ENCODE measurements around the gene HCFC1.
A peak's percentile ranks its signal among the peaks of the same experiment; 100 is the strongest.
"Not testable (repeated sequence)": the region's sequence is repeated elsewhere in the genome, so short reads cannot be mapped to it uniquely, and the experiment has no call there.

HCFC1 gene

GRCh38 chrX:153992180-153992579 lies 20.6 kb upstream of the HCFC1 start:
- no peaks in the 10 kb centered on the region for H3K27me3 Mint-ChIP-seq
- H3K9me3 Mint-ChIP-seq: no peaks in the 10 kb centered on the region
- H3K4me1 Mint-ChIP-seq: peaks cover 18% of the 10 kb centered on the region
- no peak for ATAC-seq
- H3K27ac Mint-ChIP-seq: no peak overlapping the region
- H3K4me3 Mint-ChIP-seq: no peak overlapping the region
- H3K36me3 Mint-ChIP-seq (ENCODE audit: low read depth): no peaks in the 10 kb centered on the region
- DNase-seq: no peak

- Mint-ChIP-seq H3K27me3 (no peaks in the 10 kb centered on the region), H3K4me3 (no peak overlapping the region), H3K36me3 (ENCODE audit: low read depth) (no peaks in the 10 kb centered on the region), H3K9me3 (no peaks in the 10 kb centered on the region), H3K27ac (no peak overlapping the region), H3K4me1 (peaks cover 21% of the 10 kb centered on the region)
- ATAC-seq (no peak), DNase-seq (no peak)
Measured at GRCh38 chrX:153991013-153991580, 19.5 kb upstream of the HCFC1 start.

GRCh38 chrX:153989973-153990655 lies 18.5 kb upstream of the HCFC1 start:
- ATAC-seq (peak; percentile 41), DNase-seq (peak; percentile 31)
- no peaks in the 10 kb centered on the region for H3K9me3 Mint-ChIP-seq
- peaks cover 26% of the 10 kb centered on the region for H3K4me1 Mint-ChIP-seq
- no peaks in the 10 kb centered on the region for H3K36me3 Mint-ChIP-seq (ENCODE audit: low read depth)
- H3K27me3 Mint-ChIP-seq: no peaks in the 10 kb centered on the region
- peak overlapping the region; percentile 22 for H3K4me3 Mint-ChIP-seq
- peak overlapping the region; percentile 66 for H3K27ac Mint-ChIP-seq

- no peaks in the 10 kb centered on the region for H3K27me3 Mint-ChIP-seq
- no peak overlapping the region for H3K4me3 Mint-ChIP-seq
- H3K4me1 Mint-ChIP-seq: peaks cover 41% of the 10 kb centered on the region
- no peaks in the 10 kb centered on the region for H3K9me3 Mint-ChIP-seq
- H3K36me3 Mint-ChIP-seq (ENCODE audit: low read depth): no peaks in the 10 kb centered on the region
- ATAC-seq: no peak
- no peak for DNase-seq
- no peak overlapping the region for H3K27ac Mint-ChIP-seq
Measured at GRCh38 chrX:153988493-153988892, 16.9 kb upstream of the HCFC1 start.

GRCh38 chrX:153984351-153985178 lies 12.9 kb upstream of the HCFC1 start:
- Mint-ChIP-seq H3K9me3 (no peaks in the 10 kb centered on the region), H3K4me3 (peak overlapping the region; percentile 78), H3K4me1 (peaks cover 59% of the 10 kb centered on the region), H3K36me3 (ENCODE audit: low read depth) (no peaks in the 10 kb centered on the region), H3K27me3 (no peaks in the 10 kb centered on the region), H3K27ac (peak overlapping the region; percentile 93)
- DNase-seq: peak; percentile 61
- ATAC-seq: peak; percentile 68

- no peak overlapping the region for H3K4me3 Mint-ChIP-seq
- peak; percentile 31 for ATAC-seq
Measured at GRCh38 chrX:153983321-153983801, 11.7 kb upstream of the HCFC1 start.

GRCh38 chrX:153981771-153982533 lies 10.3 kb upstream of the HCFC1 start:
- peaks cover 53% of the 10 kb centered on the region for H3K4me1 Mint-ChIP-seq
- H3K4me3 Mint-ChIP-seq: peak overlapping the region; percentile 66
- no peaks in the 10 kb centered on the region for H3K27me3 Mint-ChIP-seq
- no peaks in the 10 kb centered on the region for H3K36me3 Mint-ChIP-seq (ENCODE audit: low read depth)
- ATAC-seq: peak; percentile 26
- H3K27ac Mint-ChIP-seq: peak overlapping the region; percentile 91
- H3K9me3 Mint-ChIP-seq: no peaks in the 10 kb centered on the region
- peak; percentile 70 for DNase-seq

More at GRCh38 chrX:153983321-153983801, 11.7 kb upstream of the HCFC1 start:
- H3K9me3 Mint-ChIP-seq: no peaks in the 10 kb centered on the region
- H3K27ac Mint-ChIP-seq: peak overlapping the region; percentile 75
- H3K27me3 Mint-ChIP-seq: no peaks in the 10 kb centered on the region
- no peaks in the 10 kb centered on the region for H3K36me3 Mint-ChIP-seq (ENCODE audit: low read depth)
- DNase-seq: peak; percentile 39
- H3K4me1 Mint-ChIP-seq: peaks cover 56% of the 10 kb centered on the region

GRCh38 chrX:153981231-153981630 lies 9.6 kb upstream of the HCFC1 start:
- Mint-ChIP-seq H3K36me3 (ENCODE audit: low read depth) (no peaks in the 10 kb centered on the region), H3K27ac (peak overlapping the region; percentile 91), H3K4me1 (peaks cover 52% of the 10 kb centered on the region), H3K4me3 (peak overlapping the region; percentile 66), H3K9me3 (no peaks in the 10 kb centered on the region), H3K27me3 (no peaks in the 10 kb centered on the region)
- ATAC-seq (no peak), DNase-seq (no peak)

GRCh38 chrX:153980394-153980793 lies 8.8 kb upstream of the HCFC1 start:
- ATAC-seq: peak; percentile 30
- not testable (repeated sequence) for H3K36me3 Mint-ChIP-seq (ENCODE audit: low read depth); H3K9me3 Mint-ChIP-seq; H3K27me3 Mint-ChIP-seq; DNase-seq
- peak overlapping the region; percentile 36 for H3K4me3 Mint-ChIP-seq
- H3K4me1 Mint-ChIP-seq: peaks cover 53% of the 10 kb centered on the region
- peak overlapping the region; percentile 91 for H3K27ac Mint-ChIP-seq

GRCh38 chrX:153974726-153975286 lies 3.2 kb upstream of the HCFC1 start:
- no peak for ATAC-seq
- Mint-ChIP-seq H3K27me3 (no peaks in the 10 kb centered on the region), H3K4me3 (peak overlapping the region; percentile 11), H3K9me3 (no peaks in the 10 kb centered on the region), H3K27ac (peak overlapping the region; percentile 99), H3K36me3 (ENCODE audit: low read depth) (peaks cover 2% of the 10 kb centered on the region), H3K4me1 (peaks cover 23% of the 10 kb centered on the region)
- no peak for DNase-seq

- Mint-ChIP-seq H3K4me3 (peak overlapping the region; percentile 89), H3K27me3 (no peaks in the 10 kb centered on the region), H3K9me3 (no peaks in the 10 kb centered on the region), H3K4me1 (peaks cover 23% of the 10 kb centered on the region), H3K27ac (peak overlapping the region; percentile 99), H3K36me3 (ENCODE audit: low read depth) (peaks cover 7% of the 10 kb centered on the region)
- ATAC-seq: no peak
- no peak for DNase-seq
Measured at GRCh38 chrX:153974003-153974725, 2.5 kb upstream of the HCFC1 start.

- DNase-seq (no peak), ATAC-seq (no peak)
- H3K4me1 Mint-ChIP-seq: peaks cover 23% of the 10 kb centered on the region
- H3K27ac Mint-ChIP-seq: peak overlapping the region; percentile 99
- H3K27me3 Mint-ChIP-seq: no peaks in the 10 kb centered on the region
- H3K9me3 Mint-ChIP-seq: no peaks in the 10 kb centered on the region
- H3K4me3 Mint-ChIP-seq: peak overlapping the region; percentile 89
- peaks cover 7% of the 10 kb centered on the region for H3K36me3 Mint-ChIP-seq (ENCODE audit: low read depth)
Measured at GRCh38 chrX:153973127-153974002, 1.7 kb upstream of the HCFC1 start.

Measured in activated naive CD8-positive, alpha-beta T cell treated with anti-CD3 and anti-CD28 coated beads, Interleukin-2, amount 50 U/mL, for 24 hours (primary cell).